H7 (cell line): ENCODE results near the gene PDE11A. TPM values are rescaled to one million over a fixed set of nuclear protein-coding genes. Genes with fewer than 3 reads are reported as not detected.
"Not testable (repeated sequence)": the region's sequence is repeated elsewhere in the genome, so short reads cannot be mapped to it uniquely, and the experiment has no call there.

Experiments
- DNase-seq: peaks from one replicate; pipeline ENCODE4 v3.0.0; 2012
- H3K27me3 ChIP-seq: 2 replicates; pipeline ENCODE4 v1.6.0; 2011; ENCODE audit warnings: mild to moderate bottlenecking, low read length; ENCODE audit not compliant: control insufficient read depth, insufficient read depth
- H3K36me3 ChIP-seq: replicated peaks from 2 replicates; pipeline ENCODE4 v1.5.1; 2011; ENCODE audit warnings: low read length; ENCODE audit not compliant: control insufficient read depth, insufficient read depth
- H3K4me3 ChIP-seq: 2 replicates; pipeline ENCODE4 v1.5.1; 2011; ENCODE audit warnings: low read depth, mild to moderate bottlenecking, control low read depth, low read length, moderate library complexity; ENCODE audit not compliant: insufficient read depth
- total RNA-seq: library from RNA; depleted of rRNA; stranded (reverse); fragments of >200 nt; shearing (Covaris generic); gene quantifications from 2 replicates; pipeline ENCODE4 v1.2.3, GENCODE V29; 2014

Gene PDE11A
- total RNA-seq, 1 experiment from 2014 or later: 1.2 TPM

DNA sequence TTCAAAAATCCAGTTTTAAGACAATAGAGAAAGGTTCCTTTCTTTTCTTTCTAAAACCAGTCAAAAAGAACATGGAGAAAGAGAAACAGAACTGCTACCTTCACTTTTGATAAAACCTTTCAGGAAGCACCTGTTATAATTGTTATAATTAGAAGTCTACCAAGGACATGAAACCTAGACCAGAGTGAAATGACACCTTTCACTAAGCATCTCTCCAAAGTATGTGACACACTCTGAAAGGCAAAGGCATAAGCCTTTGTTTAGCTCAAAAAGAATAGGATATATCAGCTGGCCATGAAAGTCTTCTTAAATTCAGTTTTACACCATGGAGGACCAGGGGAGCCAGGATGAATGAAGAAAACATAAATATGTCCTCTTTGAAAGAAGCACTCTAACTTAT is 20.9 kb upstream of the PDE11A start:
- H3K4me3 ChIP-seq: no peak overlapping the region
- H3K27me3 ChIP-seq: no peaks in the 10 kb centered on the region
- no peaks in the 10 kb centered on the region for H3K36me3 ChIP-seq
- no peak for DNase-seq

DNA sequence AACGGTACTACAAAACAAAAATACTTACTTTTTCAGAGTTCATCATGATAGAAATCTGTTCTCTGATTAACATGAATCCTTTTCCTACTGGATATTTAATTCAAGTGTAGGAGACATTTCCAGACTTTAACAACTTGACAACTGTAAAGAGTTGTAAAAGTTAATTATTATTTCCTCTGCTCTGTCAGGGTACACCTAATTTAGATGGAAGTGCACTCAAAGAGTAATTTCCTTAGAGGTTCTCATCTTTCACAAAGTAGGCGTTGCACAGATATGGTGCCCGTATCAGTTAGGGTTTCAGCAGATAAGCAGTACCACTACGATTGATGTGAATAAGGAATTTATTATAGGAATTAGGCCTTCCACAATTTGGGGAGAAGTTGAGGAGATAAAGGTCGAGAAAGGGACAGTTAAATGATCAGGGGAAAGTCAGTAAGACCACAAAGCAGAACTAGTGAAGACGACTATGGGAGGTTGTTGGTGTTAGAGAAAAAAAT is 16.2 kb upstream of the PDE11A start:
- no peak for DNase-seq
- Histone ChIP-seq H3K36me3 (no peaks in the 10 kb centered on the region), H3K27me3 (no peaks in the 10 kb centered on the region), H3K4me3 (no peak overlapping the region)

DNA sequence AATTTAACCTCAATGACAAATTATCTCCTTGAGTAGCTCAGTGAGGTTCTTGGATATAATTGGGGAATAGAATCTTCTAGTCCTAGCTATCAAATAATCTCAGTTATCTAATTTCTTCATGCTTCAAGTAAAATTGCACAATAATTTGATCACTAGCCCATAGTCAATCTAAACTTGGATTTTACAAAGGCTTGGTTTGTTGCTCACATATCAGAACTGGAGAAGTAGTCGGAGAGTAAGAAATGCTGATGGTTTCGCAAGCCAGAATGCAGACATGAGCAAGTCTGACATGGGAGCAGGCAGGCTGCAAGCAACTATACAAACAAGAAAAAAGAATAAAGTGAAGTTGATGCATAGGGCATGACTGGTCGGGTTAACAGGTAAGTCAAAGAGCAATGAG is 11.7 kb upstream of the PDE11A start:
- H3K36me3 ChIP-seq: no peaks in the 10 kb centered on the region
- H3K4me3 ChIP-seq: no peak overlapping the region
- no peaks in the 10 kb centered on the region for H3K27me3 ChIP-seq
- DNase-seq: no peak

DNA sequence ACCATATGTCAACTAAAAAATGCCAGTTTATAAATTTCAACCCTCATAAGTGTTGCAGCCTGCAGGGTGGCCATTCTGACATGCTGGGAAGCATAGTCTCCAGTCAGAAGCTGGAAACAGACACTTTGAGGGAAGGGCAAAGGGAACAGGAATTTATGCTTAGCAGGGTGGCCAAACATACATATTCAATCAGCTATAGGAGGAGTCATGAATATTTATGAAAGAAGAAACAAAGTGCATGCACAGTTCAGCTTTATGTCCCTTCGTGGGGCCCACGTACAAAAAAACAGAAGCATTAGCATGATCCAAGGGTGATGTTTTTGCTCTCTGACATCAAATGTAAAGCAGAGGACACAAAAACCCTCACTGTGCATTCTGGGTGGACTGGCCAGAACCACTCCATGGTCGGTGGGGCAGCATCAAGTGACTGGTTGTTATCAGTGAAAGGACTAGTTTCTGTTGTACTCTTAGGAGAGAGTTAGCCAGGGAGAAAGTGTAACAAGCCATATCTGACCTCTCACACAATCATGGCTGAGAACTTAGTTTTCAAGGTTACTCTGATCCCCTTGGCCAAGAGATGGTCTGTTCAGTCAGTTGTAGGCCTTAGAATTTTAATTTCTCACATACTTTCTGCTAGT is 9.9 kb upstream of the PDE11A start:
- Histone ChIP-seq H3K4me3 (no peak overlapping the region), H3K27me3 (no peaks in the 10 kb centered on the region), H3K36me3 (no peaks in the 10 kb centered on the region)
- no peak for DNase-seq

DNA sequence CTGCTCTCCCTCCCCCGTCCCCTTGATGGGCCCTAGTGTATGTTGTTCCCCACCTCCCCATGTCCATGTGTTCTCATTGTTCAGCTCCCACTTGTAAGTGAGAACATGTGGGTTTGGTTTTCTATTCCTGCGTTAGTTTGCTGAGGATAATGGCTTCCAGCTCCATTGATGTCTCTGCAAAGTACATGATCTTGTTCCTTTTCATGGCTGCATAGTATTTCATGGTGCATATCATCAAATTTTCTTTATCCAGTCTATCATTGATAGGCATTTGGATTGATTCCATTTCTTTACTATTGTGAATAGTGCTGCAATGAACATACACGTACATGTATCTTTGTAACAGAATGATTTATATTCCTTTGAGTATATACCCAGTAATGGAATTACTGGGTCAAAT is 6.7 kb upstream of the PDE11A start:
- H3K36me3 ChIP-seq, DNase-seq, H3K27me3 ChIP-seq, H3K4me3 ChIP-seq: not testable (repeated sequence)

DNA sequence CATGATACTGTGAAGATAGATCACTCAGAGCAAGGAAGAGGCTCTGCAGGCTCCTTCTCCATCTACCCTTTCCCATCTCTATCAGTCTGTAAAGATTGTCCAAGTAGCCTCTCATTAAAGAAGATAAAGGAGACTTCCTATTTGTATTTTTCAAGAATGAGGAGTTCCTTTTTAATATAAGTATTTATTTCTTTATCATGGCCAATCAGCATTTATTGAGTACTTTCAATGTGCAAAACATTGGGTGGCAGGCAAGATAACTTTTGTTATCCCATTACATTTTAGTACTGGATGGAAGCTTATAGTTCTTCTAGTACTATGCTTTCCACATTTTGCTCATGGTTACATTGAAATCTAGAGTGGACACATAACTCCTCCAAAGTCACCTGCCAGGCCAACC is 3.6 kb upstream of the PDE11A start:
- DNase-seq: no peak

DNA sequence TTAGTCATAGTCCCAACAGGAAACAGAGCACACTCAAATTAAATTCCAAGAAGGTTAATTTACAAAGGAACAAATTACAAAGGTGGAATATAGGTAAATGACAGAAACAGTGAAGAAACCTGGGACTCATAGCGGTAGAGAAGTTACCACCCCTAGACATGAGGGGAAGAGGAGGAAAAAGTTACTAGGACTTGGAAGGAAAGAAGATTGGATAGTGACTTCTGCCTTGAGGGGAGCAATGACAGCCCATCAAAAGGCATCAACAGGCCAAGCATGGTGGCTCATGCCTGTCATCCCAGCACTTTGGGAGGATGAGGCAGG is 2.4 kb upstream of the PDE11A start:
- no peak for DNase-seq
- peaks cover 11% of the 10 kb centered on the region for H3K27me3 ChIP-seq
- H3K4me3 ChIP-seq: no peak overlapping the region
- no peaks in the 10 kb centered on the region for H3K36me3 ChIP-seq

More for the DNA sequence above, 3.6 kb upstream of the PDE11A start:
- Histone ChIP-seq H3K4me3 (no peak overlapping the region), H3K36me3 (no peaks in the 10 kb centered on the region), H3K27me3 (peaks cover 9% of the 10 kb centered on the region)

DNA sequence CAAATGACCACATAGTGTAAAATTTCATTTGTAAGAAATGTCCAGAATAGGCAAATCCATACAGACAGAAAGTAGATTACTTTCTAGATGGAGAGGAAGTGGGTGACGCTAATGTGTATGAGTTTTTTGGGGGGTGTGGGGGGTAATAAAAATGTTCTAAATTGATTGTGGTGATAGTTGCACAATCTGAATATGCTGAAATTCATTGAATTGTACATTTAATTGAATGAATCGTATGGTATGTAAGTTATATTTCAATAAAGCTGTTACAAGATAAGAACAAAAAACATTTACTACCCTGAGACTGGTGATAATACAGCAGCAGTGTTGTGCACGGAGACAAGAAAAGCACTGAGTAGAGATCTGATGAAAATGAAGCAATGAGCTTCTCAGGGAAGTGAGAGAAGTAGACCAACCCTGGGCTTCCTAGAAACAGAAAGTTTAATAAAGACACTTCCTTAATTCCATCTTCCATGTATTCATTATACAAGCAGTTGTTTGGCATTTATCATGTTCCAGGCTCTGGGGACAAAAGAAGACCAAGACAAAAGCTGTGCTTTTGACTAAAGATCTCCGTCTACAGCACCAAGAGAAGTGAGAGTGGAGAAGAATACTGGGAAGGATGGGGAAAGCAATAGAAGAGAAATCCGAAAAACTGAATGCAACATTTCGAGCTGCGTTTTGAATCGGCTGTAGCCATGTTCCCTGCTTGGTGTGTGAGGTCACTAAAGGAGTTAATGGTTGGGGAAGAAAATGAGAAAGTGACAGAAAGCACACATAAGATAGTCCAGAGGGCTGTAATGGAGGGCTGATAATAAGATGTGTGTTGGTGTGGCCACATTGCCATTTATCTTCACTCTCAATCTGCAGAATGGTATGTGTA is 1.8 kb upstream of the PDE11A start:
- Histone ChIP-seq H3K27me3 (peaks cover 11% of the 10 kb centered on the region), H3K4me3 (no peak overlapping the region), H3K36me3 (no peaks in the 10 kb centered on the region)
- no peak for DNase-seq

DNA sequence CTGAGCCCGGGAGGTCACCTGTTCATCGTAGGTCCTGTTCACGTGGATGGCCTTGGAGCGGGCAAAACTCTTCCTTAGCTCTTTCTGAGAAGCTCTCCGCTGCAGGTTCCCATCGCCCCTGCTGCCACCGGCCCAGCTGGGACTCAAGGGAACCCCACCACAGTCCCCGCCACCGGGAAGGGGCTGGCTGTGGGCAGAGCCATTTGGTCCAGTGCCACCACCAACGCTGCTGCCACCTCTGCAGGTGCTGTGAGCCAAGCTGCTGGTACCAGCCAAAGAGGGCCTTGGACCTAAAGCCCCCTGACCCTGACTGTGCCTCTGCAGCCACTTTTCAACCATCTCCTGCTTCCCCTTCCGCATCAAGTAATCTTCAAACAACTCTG is 586 bp downstream of the PDE11A start:
- peak overlapping the region; percentile 72; the same call in 1 of the 2 replicates for H3K4me3 ChIP-seq

DNA sequence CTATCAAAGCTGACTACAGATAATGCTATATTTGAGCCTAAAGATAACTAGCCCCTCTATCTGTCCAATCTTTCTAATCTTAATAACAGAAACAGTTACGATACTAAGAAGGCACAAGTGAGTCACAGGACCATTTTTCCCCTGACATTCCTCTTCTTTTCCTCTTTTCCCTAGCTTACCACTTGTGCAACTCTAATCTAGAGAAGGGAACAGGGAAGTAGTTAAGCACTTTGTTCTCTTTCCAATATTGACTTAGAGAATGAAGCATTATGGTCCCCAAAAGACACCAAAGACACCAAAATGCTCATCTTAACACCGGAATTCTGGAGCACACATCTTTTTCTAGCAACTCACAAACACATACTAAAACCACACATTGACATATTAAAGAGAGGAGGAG is 1.8 kb downstream of the PDE11A start:
- Histone ChIP-seq H3K27me3 (peaks cover 11% of the 10 kb centered on the region), H3K36me3 (no peaks in the 10 kb centered on the region), H3K4me3 (no peak overlapping the region)
- DNase-seq: no peak

More for the DNA sequence above, 586 bp downstream of the PDE11A start:
- Histone ChIP-seq H3K36me3 (no peaks in the 10 kb centered on the region), H3K27me3 (peaks cover 11% of the 10 kb centered on the region)
- DNase-seq: peak; percentile 8

DNA sequence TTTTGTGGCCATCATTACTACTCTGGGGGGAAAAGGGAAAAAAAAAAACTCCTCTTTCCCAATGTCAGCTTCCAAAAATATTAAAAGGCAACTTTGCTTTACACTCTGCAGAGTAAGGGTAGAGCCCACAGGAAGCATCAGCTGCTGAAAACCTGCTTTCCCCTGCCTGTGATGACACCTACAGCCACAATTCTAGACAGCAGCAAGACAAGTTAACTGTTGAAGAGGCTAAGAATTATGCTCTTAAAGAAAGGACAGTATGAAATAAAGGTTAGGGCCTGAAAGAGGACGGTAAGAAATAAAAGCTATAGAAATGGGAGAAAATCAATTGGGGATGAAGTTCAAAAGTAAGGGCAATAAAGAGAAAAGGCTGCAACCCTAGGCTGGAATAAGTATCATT is 3.0 kb downstream of the PDE11A start:
- no peak for DNase-seq
- Histone ChIP-seq H3K36me3 (no peaks in the 10 kb centered on the region), H3K27me3 (peaks cover 11% of the 10 kb centered on the region), H3K4me3 (no peak overlapping the region)

DNA sequence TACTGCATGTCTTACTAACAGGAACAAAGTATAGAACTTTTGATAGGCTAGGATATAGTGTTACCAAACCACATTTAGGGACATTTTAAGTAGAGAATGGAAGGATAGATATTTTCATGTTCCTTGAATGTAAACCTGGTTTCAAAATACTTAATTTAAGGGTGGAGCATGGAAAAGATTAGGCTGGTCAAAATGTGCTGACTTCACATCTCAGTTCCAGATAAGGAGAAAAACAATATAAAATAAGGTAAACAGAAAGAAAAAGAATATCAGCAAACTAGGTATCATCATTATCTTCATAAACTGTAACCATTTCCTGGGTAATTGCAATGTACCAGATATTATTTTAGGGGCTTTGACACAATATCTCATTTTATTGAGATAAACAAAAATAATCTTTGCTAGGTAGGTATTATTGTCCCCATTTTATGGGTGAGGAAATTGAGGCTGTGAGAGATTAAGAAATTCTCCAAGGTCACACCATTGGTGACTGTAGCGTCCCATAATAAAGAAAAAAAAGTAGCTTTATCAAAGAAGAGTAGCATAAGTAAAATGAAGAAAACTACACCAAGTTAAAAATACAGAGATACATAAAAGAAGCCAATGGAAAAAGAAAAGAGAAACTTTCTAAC is 3.6 kb downstream of the PDE11A start:
- Histone ChIP-seq H3K4me3 (no peak overlapping the region), H3K27me3 (peaks cover 11% of the 10 kb centered on the region), H3K36me3 (no peaks in the 10 kb centered on the region)
- DNase-seq: no peak

DNA sequence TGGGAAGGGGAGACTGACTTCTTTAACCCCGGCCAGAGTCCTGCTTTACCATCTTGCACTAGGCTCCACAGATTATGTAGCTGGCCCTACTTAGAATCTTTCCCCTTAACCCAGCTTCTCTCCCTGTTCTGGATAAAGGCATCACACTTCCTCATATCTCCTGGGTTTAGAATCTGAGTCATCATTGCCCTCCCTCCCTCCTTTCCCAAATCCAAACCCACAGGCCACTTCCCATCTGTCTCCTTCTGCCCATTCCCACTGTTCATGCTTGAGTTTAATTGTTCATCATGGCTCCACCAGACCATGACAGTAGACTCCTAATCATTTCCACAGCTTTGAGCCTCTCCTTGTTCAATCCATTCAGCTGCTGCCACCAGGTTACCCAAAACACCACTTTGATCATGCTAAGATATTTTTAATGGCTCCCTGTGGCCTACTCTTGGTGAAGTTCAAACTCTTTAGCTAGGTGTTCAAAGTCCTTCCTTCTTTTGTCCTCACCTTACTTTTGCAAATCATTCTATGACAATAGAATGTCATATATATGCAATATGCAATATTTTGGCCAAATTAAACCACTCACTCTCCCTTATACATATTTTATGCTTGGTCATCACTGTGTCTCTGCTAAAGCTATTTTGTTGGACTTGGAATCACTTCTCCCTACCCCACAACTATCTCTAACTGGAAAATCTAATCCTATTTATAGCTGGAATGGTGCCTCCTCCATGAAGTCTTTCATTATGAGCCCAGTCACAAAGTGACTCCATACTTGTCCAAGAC is 5.5 kb downstream of the PDE11A start:
- H3K4me3 ChIP-seq: no peak overlapping the region
- H3K36me3 ChIP-seq: no peaks in the 10 kb centered on the region
- DNase-seq: no peak
- H3K27me3 ChIP-seq: peaks cover 5% of the 10 kb centered on the region

DNA sequence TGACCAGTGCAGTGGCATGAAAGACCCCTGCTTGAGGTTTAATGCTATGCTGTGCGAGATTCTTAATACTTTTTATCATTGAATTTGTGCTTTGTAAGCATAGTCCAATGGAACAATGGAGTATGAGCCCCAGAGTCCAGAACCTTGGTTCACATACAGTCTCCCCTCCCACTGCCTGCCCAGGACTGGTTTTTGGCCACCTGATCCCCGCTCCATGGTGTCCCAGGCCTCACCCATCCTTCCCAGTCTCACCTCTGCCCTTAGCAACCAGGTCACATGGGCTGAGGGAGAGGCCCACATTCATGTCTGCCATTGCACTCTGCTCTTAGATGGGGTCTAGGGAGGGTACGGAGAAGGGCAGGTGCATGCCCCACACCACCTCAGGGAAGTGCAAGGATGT is 6.3 kb downstream of the PDE11A start:
- H3K4me3 ChIP-seq: no peak overlapping the region
- H3K36me3 ChIP-seq: no peaks in the 10 kb centered on the region
- 0 out of 2 replicates have a peak, but pooled peaks cover 2% of the 10 kb centered on the region for H3K27me3 ChIP-seq

More for the DNA sequence above, 6.3 kb downstream of the PDE11A start:
- no peak for DNase-seq
